Endothelial cell of umbilical vein (primary cell): ENCODE measurements around the gene GLRA1.

ENCODE experiments used
- GATA2 ChIP-seq: IDR thresholded peaks from 2 replicates; pipeline ENCODE4 v1.7.0; 2011; ENCODE audit warnings: low read depth, mild to moderate bottlenecking, moderate library complexity, mixed read lengths, low read length; ENCODE audit not compliant: insufficient read length, insufficient read depth
- POLR2A ChIP-seq: IDR thresholded peaks from 2 replicates; pipeline ENCODE4 v1.6.1; 2012; ENCODE audit warnings: low read depth, mild to moderate bottlenecking, control low read depth, low read length
- TF ChIP-seq, protein P1 (sequence below), 2 donors: IDR thresholded peaks; 1 replicate in 1 of 2; 2 replicates in 1 of 2; pipeline ENCODE4 v1.5.1; 2011; ENCODE audit warnings: low read length in 2 of 2, mild to moderate bottlenecking in 2 of 2, moderate library complexity in 2 of 2, control low read depth in 1 of 2, inconsistent platforms in 1 of 2, low read depth in 1 of 2; ENCODE audit not compliant: insufficient read depth in 1 of 2; ENCODE audit errors: extremely low read depth in 1 of 2

- TF ChIP-seq, protein P1, sequence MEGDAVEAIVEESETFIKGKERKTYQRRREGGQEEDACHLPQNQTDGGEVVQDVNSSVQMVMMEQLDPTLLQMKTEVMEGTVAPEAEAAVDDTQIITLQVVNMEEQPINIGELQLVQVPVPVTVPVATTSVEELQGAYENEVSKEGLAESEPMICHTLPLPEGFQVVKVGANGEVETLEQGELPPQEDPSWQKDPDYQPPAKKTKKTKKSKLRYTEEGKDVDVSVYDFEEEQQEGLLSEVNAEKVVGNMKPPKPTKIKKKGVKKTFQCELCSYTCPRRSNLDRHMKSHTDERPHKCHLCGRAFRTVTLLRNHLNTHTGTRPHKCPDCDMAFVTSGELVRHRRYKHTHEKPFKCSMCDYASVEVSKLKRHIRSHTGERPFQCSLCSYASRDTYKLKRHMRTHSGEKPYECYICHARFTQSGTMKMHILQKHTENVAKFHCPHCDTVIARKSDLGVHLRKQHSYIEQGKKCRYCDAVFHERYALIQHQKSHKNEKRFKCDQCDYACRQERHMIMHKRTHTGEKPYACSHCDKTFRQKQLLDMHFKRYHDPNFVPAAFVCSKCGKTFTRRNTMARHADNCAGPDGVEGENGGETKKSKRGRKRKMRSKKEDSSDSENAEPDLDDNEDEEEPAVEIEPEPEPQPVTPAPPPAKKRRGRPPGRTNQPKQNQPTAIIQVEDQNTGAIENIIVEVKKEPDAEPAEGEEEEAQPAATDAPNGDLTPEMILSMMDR (IDR thresholded peaks at IDR 0.05; ENCODE audit: extremely low read depth in 1 of 2, insufficient read depth in 1 of 2, low read depth in 1 of 2, low read length in 2 of 2), result no peak
- TF ChIP-seq GATA2 (no peak), POLR2A (no peak)
Measured at GRCh38 chr5:151912360-151912759, 12.3 kb downstream of the GLRA1 start.
